Skin of body (tissue), 2 donors: ENCODE measurements around the gene PGM5. TPM values are rescaled to one million over a fixed set of nuclear protein-coding genes. Genes with fewer than 3 reads are reported as not detected.

Source experiments
- DNase-seq: peaks from one replicate; lab custom pipeline; 2025; lab: John Stamatoyannopoulos, UW
- total RNA-seq: library from RNA; depleted of rRNA; stranded (reverse); fragments of >200 nt; gene quantifications from one replicate; pipeline ENCODE4 v1.2.3, GENCODE V29; 2014

Gene PGM5
- total RNA-seq, 1 donor from 2014 or later: 13.8 TPM

- no peak for DNase-seq
These were observed 77.2 kb downstream of the PGM5 start for GRCh38 chr9:68433531-68434110.

DNA sequence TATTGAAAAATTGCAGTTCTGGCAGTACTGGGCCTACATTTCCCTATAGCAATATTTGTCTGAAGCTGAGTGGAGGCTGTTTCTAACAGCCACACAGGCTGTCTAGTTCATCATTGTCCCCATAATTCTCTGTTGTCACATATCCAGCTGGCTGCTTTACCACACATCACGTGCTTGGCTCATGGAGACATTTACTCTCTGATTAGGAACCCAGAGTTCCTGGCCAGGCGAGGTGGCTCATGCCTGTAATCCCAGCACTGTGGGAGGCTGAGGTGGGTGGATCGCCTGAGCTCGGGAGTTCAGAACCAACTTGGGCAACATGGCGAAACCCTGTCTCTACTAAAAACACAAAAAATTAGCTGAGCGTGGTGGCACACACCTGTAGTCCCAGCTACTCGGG, 81.4 kb downstream of the PGM5 start:
- no peak for DNase-seq

GRCh38 chr9:68443624-68444023, 87.2 kb downstream of the PGM5 start:
- no peak for DNase-seq

- no peak for DNase-seq
These were observed 90.4 kb downstream of the PGM5 start for GRCh38 chr9:68446836-68447235.

DNA sequence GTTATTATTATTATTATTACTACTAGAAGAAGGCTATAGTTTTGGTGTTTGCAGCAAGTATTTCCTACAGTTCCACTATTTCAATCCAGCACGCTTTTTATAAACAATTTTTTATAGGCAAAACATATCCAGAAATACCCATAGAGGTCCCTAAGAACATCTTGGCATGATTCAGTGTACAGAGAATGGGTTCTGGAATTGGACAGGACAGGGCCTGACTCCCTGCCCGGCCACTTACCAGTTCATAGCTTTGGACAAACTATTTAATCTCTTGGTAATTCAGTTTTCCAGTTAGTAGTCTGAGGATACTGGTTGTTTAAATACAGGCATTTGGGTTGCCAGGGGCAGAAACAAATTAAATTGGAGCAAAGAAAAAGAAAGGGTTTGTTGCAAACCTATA, 91.2 kb downstream of the PGM5 start:
- no peak for DNase-seq

DNA sequence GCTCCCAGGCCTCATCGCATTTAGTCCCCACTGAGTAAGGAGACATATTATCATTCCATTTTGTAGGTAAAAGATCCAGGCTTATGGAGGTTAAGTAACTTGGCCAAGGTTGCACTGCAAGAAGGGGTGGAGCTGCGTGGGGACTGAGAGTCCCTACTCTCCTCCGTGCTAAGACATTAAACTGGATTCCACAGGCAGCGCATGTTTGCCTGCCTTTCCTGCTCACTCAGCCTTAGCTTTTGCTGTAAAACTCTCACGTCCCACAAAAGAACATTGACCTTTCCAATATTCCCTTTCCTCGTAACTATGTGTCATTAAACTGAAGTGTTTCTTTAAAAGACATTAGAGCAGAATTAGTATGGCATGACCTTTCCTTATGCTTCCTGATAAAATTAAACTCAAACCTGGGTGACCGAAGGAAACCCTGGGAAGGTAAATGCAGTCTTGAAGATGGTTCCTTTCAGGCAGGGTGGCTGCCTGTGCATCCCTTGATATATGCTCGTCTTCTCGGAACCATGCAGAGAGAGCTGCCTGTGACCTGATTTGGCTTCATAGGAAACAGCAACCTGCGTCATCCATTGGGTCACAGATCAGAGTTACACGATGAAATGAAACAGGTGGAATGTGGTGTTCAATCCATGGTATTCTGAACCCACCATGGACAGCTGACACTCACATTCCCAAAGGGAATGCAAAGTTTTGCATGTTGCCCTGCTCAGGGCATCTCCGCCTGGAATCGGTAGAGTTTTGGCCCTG, 98.3 kb downstream of the PGM5 start:
- no peak for DNase-seq

DNA sequence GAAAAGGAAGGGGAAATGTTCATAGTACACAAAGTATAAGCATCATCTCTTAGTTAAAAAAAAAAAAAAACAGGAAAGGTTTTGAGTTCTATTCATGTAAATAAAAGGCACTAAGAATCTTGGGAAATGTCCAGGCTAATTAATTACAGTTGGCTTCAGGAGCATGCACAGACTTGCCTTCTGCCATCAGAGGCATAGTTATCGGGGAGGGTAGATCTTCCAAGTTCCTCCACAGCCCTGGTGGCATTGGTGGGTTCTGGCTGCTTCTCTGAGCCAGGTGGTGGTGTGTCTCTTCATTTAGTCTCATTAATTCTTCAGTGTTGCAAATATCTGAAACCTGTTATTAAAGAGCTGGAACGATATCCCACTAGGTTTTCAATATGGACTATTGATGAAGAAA, 99.0 kb downstream of the PGM5 start:
- no peak for DNase-seq

GRCh38 chr9:68457803-68458202, 101.4 kb downstream of the PGM5 start:
- no peak for DNase-seq

- no peak for DNase-seq
These were observed 102.5 kb downstream of the PGM5 start for GRCh38 chr9:68458918-68459317.

GRCh38 chr9:68462105-68462775, 105.8 kb downstream of the PGM5 start:
- DNase-seq: no peak

- no peak for DNase-seq
These were observed 113.7 kb downstream of the PGM5 start for GRCh38 chr9:68470067-68470466.

GRCh38 chr9:68470634-68471033, 114.2 kb downstream of the PGM5 start:
- DNase-seq: no peak

DNA sequence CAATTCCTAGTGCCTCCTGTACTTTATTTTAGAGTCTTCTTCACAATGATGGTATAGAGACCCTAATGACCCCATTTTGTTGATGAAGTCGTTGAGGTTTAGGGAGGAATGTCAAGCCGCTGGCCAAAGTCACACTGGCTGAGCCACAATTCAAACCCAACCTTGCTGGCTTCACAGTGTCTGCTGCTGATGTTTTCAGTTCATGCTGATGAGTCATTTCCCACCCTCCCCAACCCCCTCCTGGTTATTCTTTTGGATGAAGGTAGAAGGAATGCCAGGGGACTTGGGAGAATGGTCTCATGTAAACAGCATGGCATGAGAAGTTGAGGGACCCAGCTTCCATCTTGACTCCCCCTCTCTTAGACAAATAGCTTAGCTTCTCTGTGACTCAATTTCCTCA, 115.7 kb downstream of the PGM5 start:
- no peak for DNase-seq

GRCh38 chr9:68473790-68474189, 117.4 kb downstream of the PGM5 start:
- DNase-seq: no peak

GRCh38 chr9:68476422-68476821, 120.0 kb downstream of the PGM5 start:
- DNase-seq: no peak

GRCh38 chr9:68476847-68477246, 120.4 kb downstream of the PGM5 start:
- no peak for DNase-seq

GRCh38 chr9:68480807-68481206, 124.4 kb downstream of the PGM5 start:
- no peak for DNase-seq

DNA sequence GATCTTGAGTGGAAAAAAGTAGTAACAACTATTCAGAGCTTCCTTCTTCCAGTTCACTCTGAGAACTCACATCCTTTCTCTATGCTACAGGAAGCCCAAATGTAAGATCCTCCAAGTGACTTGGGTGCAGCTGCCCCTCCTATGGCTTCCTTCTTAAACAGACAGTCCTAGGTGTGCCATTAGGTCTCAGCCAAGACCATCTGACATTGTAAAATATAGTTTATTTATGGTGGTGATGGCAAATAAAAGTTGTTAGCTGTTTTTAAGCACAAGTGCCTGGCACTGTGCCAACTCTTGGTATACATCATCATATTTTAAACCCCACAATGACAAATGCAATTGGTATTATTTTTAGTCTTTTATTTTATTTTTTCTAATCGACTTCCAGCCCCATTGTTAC, 126.1 kb downstream of the PGM5 start:
- no peak for DNase-seq

GRCh38 chr9:68488126-68488525, 131.7 kb downstream of the PGM5 start:
- DNase-seq: no peak

DNA sequence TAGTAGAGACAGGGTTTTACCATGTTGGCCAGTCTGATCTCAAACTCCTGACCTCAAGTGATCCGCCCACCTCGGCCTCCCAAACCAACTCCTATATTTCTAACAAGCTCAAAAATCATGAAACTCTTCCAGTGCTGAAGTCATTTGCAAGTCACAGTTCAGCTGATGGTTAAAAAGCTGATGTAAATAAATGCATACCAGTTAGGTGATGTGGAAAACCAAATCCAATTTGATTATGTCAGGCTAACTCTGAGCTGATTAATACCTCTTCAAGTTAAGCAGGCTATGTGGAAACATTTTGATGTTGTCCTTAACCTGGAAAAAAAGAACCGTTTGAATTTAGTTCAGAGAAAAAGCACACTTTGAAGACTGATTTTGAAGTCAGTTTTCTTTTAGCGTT, 133.2 kb downstream of the PGM5 start:
- DNase-seq: no peak

DNA sequence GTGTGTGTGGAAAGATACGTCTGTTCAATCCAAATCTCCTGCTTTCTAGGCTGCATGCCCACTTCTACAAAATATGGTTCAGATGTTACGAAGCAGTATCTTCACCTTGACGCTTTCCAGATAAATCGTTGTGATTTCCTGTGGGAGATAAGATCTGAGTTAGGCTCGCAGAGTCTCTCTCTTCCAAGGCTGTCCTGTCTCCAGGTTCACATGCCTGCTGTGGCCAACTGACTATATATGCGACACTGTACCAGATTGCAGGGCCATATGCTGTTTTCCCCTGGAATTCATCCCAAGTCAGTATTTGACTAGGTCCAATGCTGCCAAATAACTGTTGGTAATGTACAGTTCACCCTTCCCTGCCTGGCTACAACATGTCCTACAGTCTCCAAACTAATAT, 136.4 kb downstream of the PGM5 start:
- DNase-seq: peak; percentile 69

- no peak for DNase-seq
These were observed 137.1 kb downstream of the PGM5 start for GRCh38 chr9:68493541-68493940.
